GM23338 (cell line): ENCODE results near the gene CNTNAP5.

Source experiments
- CTCF ChIP-seq, 2 experiments: fragments of 200-600 bp in 1 of 2; sonication (generic) in 1 of 2; conservative IDR thresholded peaks; 2 replicates each; pipeline versions ENCODE4 v1.5.1 to v1.6.1; 2016 to 2017; ENCODE audit warnings: antibody characterized with exemption in 2 of 2, low read depth in 2 of 2, mild to moderate bottlenecking in 2 of 2, moderate library complexity in 1 of 2
- EZH2phosphoT487 ChIP-seq: fragments of 200-600 bp; sonication (generic); IDR thresholded peaks from one replicate; pipeline ENCODE4 v1.8.1; 2018; ENCODE audit warnings: antibody characterized with exemption; ENCODE audit not compliant: unreplicated experiment
- REST ChIP-seq: IDR thresholded peaks from one replicate; pipeline ENCODE4 v1.6.1; 2018; ENCODE audit warnings: antibody characterized with exemption; ENCODE audit not compliant: unreplicated experiment

GRCh38 chr2:124646166-124646815 is 621.2 kb downstream of the CNTNAP5 start:
- TF ChIP-seq CTCF (conservative IDR thresholded peaks at IDR 0.05; ENCODE audit: low read depth in 2 of 2) = no peak
- TF ChIP-seq EZH2phosphoT487 = no peak
- TF ChIP-seq REST = no peak
